Stimulated activated CD4-positive, alpha-beta T cell treated with anti-CD3 and anti-CD28 coated beads, Interleukin-15, amount 100 ng/mL, for 24 hours (primary cell): ENCODE measurements around the gene FAM72D.
"Not testable (repeated sequence)": the region's sequence is repeated elsewhere in the genome, so short reads cannot be mapped to it uniquely, and the experiment has no call there.

ENCODE experiments used
- DNase-seq: peaks from one replicate; pipeline ENCODE4 v3.0.0-alpha.2; 2020

The FAM72D gene

DNA sequence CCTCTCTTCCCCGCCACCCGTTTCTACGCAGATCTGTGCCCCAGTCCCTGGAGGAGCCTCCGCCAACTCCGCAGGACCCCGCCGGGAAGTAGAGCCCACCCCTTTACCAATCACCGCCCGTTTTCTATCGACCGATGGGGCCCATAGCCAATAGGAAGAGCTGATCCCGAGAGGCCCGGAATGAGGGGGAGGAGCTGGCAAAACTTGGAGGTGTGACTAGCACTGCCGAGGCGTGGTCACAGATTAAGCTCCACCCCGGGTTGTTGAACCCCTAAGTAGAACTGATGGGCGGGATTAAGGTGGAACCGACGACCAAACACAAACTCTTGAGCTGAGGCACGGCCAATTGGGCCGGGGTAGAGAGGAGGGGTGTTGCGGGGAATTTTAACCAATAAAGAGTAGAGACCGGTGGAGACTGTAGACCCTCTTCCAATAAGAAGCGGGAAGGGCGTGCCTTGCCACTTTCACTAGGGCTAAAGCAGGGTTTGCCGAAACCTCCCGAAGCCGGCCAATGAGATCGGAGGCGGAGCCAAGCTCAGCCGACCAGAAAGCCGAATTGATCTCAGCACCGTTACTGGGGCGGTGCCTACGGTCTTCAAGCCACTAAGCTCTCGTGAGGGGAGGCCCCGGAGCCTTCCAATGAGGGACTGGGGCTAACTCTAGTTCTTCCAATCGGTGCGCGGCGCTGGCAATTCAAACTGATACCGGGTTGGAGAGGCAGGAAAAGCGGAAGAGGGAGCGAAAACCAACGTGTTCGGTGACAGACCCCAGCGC, at the start of gene FAM72D, which contains the start of gene SRGAP2B:
TSS of gene FAM72D (plus strand) at position 691 of the 774 bp plus-strand sequence. CDS start 874 bp downstream, outside the sequence.
TSS of gene SRGAP2B (minus strand) at position 45 of the 774 bp plus-strand sequence. CDS start 2,427 bp downstream, outside the sequence.
- DNase-seq = not testable (repeated sequence)

GRCh38 chr1:145047553-145047952, 48.2 kb upstream of the FAM72D start:
- DNase-seq = not testable (repeated sequence)

DNA sequence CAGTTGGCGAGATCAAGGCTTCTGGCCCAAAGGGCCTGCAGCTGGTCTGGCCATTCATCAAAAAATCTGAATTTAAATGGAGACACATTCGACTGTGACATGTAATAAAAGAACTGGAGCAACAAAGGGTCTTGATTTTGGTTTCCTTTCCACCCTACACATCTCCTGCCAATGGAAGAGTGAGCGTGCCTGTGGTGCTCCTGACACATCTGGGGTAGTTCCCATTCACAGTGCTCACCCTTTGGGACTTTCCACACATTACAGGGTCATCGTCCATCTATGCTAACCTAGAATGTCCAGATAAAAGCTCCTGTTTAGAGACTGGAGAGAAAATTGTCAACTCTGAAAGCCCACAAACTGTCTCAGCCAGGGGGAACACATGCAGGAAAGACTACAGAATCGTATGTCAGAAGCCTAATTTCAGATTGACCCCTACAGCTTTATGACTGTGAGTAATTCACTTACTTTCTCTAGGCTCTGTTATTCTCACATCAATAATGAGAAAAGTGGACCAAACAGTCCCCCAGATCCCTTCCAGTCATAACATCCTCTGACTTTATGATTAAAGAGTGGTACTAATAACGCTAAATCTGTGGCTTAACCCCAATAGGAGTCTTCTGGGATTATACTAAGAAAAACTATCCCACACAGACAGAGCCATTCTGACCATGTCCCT, 47.5 kb upstream of the FAM72D start:
- DNase-seq = not testable (repeated sequence)

DNA sequence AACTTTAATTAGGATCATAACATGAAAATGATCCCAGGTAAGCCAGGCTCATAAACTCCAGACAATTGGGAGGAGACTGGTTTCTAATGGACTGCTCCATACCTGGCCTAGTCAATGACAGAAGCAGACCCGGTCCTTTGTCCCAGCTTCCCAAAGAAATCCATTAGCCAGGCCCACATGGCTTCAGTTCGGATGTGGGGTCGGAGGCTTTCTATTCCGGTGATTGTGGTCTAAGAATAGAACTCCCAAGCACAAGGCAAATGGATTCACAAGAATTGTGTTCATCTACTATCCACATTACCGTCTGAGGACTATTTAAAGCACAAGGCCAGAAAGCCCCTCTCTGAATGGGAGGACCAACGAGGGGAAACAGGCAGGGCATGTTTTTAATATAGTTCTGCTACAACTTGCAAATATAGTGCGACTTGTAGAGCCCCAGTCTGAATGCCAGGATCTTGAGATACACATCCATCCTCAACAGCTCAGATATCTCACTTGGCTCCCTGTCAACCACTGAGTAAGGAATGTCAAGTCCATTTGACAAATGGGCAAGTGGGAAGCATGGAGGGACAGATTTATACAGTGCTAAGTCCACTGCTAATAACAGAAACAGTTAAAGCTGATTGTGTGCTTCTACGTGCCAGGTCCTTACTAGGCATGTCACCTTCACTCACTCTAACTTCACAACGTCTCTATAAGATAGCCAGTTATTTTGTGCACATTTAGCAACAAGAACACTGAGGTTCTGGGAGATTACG, 43.6 kb upstream of the FAM72D start:
- DNase-seq = not testable (repeated sequence)

DNA sequence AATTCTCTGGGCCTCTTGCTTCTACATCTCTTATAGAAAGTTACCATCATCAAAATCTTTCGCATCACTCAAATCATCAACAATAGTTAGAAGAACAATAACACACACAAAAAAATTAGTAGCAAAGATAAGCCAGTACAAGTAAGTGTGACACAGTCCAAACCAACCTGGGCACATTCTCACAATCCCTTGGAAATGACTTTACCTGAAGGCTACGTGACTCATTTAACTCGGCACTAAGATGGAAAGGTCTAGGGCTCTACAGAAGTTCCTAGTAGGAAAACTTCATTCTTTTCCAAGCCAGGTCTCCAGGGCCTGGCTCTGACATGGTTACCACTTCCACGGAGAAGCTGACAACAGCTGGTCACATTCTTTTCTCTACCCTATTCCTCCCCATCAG, 42.3 kb upstream of the FAM72D start:
- DNase-seq = not testable (repeated sequence)

- not testable (repeated sequence) for DNase-seq
These were observed 40.5 kb upstream of the FAM72D start for GRCh38 chr1:145055217-145055760.

- not testable (repeated sequence) for DNase-seq
These were observed 37.6 kb upstream of the FAM72D start for GRCh38 chr1:145058184-145058583.

DNA sequence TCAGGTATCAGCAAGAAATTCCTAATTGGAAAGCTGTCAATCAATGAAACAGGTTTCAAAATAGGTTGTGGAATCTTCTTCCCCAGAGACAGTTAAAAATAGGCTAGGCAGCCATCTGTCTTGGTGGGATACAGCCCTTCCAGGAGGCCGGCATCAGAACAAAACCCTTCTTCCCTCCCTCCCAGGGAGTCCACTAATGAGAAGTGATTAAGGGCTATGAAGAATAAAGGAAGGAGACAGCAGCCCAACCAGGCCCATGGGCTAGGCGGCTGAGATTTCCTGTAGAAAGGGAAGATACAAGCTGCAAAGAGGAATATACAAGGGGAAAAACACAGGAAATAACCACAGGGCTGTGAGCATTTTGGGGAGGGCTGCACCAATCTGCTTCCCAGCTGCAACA, 32.5 kb upstream of the FAM72D start:
- DNase-seq = not testable (repeated sequence)

DNA sequence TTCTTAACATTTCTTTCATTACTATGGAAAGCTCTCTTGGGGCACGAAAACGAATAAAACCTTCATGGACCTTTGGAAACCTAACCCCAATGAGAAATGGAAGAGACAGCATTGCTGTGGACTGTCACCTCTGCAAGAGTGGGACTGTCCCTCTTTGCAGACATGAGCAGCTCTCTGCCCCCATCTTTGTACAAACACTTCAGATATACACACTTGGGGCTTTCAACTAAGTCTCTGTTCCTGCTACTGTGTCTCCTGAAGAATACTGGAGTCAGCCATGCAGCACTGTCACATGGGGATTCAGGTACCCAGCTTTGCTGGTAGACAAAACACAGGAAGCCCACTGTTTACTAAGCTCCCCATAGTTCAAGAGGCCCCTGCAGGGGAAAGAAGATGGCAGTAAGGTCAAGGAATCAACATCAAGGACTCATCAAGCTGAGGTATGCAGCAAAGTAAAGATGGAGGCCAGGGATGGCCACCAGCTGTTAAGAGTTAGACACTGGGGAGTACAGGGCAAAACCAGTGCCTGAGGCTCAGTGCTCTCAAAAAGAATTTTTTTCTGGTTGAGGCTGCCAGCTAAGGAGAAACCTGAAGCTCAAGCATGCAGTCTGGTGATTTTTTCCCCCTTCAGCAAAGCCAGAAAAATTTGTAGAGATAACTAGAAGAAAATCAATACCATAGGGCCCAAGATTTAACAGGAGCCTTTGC, 31.7 kb upstream of the FAM72D start:
- not testable (repeated sequence) for DNase-seq

- DNase-seq = not testable (repeated sequence)
These were observed 30.5 kb upstream of the FAM72D start for GRCh38 chr1:145065194-145065826.

DNA sequence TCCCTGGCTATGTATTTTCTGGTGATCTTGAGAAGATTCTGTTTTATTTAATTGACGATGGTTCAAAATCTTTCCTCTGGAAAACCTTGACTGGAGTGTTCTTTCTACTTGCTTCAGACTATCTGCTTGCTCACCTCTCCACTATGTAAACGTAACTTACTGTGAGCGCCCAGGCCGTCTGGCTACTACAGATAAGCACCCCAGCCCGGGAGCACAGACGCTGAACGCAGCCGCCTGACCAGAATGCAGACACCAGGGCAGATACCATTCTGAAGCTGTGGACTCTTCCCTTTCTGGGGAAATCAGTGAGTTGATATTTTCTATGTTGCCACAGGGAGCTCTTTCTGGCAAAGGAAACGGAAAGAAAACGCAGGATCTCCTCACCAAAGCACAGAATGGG, 29.3 kb upstream of the FAM72D start:
- not testable (repeated sequence) for DNase-seq

DNA sequence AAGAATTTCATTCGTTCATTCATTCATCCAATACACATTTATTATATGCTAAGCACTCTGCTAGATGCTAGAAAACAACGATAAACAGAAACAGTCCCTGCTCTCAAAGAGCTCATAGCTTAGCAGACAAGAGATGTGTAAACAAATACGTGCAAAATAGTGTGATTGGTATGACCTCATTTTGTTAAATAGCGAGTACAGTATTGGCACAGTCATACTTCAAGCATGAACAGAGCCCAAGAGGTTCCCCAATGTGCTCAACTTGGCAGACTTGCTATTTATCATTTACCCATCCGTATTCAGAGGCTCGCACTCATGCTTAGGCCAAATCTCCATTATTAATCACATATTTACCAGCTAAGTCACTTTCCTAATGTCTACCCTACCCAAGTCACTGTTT, 24.2 kb upstream of the FAM72D start:
- not testable (repeated sequence) for DNase-seq

DNA sequence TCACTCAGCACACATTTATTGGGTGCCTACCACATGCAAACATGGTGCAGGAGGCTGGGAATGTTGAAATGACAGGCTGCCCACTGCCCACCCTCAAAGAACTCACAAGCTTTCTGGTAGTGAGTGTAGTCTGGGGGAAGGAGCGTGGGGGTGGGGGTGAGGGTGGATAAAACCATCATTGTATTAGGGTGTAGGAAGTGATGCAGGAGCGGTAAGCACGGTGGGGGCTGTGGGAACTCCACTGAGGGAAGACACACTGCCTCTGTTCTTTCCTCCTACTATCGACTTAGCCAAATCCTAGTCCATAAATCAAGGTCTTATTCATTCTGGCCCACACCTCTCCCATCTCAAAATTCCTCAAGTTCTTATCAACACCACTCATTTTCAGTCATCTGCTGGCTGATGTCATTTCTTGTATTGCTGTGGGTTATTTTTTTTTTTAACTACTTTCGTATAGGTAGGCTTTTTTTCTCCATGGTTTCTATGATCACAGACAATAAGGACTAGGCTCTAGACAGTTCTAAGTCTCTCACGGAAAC, 21.7 kb upstream of the FAM72D start:
- DNase-seq = not testable (repeated sequence)

GRCh38 chr1:145076877-145077276, 18.9 kb upstream of the FAM72D start:
- DNase-seq = not testable (repeated sequence)

GRCh38 chr1:145077872-145078786, 17.6 kb upstream of the FAM72D start:
- not testable (repeated sequence) for DNase-seq

DNA sequence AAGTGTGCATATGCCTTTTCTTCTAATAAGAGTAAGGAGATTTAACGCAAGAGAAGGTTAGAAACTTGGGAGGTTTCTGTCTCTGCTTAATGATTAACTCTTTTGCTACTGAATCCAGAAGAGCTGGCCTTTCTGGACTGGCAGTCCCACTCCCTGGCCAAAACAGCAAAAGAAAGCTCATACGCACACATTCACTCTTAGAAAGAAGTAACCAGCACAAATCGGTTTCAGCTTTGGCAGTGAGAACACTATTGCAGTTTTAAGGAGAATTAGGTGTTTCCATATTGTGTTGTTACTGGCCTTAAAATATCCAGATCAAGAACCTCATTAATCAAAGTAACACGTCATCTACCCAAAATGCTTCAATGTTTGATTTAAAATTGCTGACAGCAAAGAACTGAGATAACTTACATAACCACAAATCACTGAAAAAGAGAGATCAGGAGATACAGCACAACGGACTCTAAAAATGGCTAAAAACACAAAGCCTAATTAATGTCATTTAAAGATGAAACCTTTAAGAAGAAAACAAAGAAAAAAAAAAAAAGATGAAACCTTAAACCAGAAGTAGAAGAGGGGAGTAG, 16.9 kb upstream of the FAM72D start:
- DNase-seq = not testable (repeated sequence)

- not testable (repeated sequence) for DNase-seq
These were observed 16.0 kb upstream of the FAM72D start for GRCh38 chr1:145079737-145080136.

DNA sequence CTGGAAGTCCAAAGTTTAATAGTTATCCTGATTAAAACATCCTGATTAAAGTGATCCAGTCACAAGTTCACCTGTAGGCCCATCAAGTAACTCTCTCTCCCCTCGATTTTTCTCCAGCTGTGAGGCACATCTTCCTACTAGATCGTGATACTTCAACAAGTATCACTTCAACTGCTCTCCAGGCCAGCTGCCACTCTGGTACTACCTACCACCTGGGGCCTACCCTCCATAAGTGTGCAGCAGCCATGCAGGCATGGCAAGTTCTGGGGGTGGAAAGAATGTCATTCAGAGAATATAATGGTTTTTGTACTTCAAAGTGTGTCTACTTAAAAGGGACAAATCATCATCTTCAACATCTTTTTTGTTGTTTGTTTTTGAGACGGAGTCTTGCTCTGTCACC, 15.6 kb upstream of the FAM72D start:
- DNase-seq = not testable (repeated sequence)

DNA sequence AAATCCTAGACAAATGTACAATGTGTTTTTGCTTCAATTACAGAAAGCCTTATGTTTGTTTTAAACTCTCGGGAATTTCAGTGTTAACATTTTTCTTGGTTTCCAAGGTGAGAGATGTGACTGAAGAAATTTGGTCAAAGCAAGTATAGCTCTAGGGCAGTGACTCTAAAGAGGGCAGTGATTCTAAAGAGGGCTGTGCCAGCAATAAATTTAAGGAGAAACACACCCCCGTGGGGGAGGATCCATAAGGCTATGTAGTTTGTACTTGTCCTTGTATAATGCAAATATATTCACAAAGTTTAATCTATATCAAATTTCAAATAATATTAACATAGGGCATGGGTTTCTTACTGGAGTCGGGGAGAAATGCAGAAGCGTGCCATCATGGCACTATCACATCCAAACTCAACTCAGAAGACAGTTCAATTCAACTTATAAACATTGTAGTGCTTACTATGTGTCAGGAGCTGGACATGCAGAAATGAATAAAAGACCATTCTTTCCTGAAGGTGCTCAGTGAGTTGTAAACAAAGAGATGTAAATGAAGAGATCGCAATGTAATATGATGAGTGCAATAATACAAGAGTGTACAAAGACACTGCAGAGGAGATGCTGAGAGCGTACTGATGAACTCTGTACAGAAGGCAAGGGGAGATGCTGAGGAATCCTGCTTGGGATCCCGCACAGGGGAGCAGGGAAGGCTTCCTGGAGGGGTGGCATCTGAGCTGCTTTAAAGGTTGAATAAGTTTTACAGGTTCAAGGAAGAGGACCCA, 13.1 kb upstream of the FAM72D start:
- DNase-seq = not testable (repeated sequence)
